GM10847 (cell line): Measurements from ENCODE around the gene KRTAP2-1.
"Not testable (repeated sequence)": the region's sequence is repeated elsewhere in the genome, so short reads cannot be mapped to it uniquely, and the experiment has no call there.

ENCODE experiments used
- POLR2A ChIP-seq: IDR thresholded peaks from 2 replicates; pipeline ENCODE4 v1.6.1; 2011; ENCODE audit not compliant: insufficient read length; ENCODE audit errors: extremely low read depth

KRTAP2-1 gene

GRCh38 chr17:41058741-41059140 is 11.6 kb upstream of the KRTAP2-1 start:
- no peak for TF ChIP-seq POLR2A

- no peak for TF ChIP-seq POLR2A
Observed at GRCh38 chr17:41057547-41057946, 10.4 kb upstream of the KRTAP2-1 start.

GRCh38 chr17:41055130-41055529 is 8.0 kb upstream of the KRTAP2-1 start, which contains the start of gene KRTAP2-2:
TSS of gene KRTAP2-2 (minus strand) at chr17:41055230. CDS start at chr17:41055211, 19 bp downstream.
- TF ChIP-seq POLR2A, result not testable (repeated sequence)

- TF ChIP-seq POLR2A, result no peak
Observed at GRCh38 chr17:41054025-41054424, 6.9 kb upstream of the KRTAP2-1 start.

- no peak for TF ChIP-seq POLR2A
Observed at GRCh38 chr17:41052566-41052965, 5.5 kb upstream of the KRTAP2-1 start.

- no peak for TF ChIP-seq POLR2A
Observed at GRCh38 chr17:41049110-41049509, 2.0 kb upstream of the KRTAP2-1 start.

GRCh38 chr17:41048441-41048840 is 1.3 kb upstream of the KRTAP2-1 start:
- no peak for TF ChIP-seq POLR2A

- TF ChIP-seq POLR2A, result no peak
Observed at GRCh38 chr17:41042953-41043352, 4.2 kb downstream of the KRTAP2-1 start.

- not testable (repeated sequence) for TF ChIP-seq POLR2A
Observed at GRCh38 chr17:41040783-41041571, 6.1 kb downstream of the KRTAP2-1 start, which contains the start of gene KRTAP1-1. TSS of gene KRTAP1-1 (minus strand) at chr17:41041450. CDS start at chr17:41041397, 53 bp downstream.

GRCh38 chr17:41037853-41038350 is 9.2 kb downstream of the KRTAP2-1 start:
- no peak for TF ChIP-seq POLR2A

GRCh38 chr17:41034346-41034935 is 12.7 kb downstream of the KRTAP2-1 start, which contains the start of gene KRTAP1-3:
TSS of gene KRTAP1-3 (minus strand) at chr17:41034874. CDS start at chr17:41034821, 53 bp downstream.
- TF ChIP-seq POLR2A, result not testable (repeated sequence)

- TF ChIP-seq POLR2A, result no peak
Observed at GRCh38 chr17:41029633-41030245, 17.4 kb downstream of the KRTAP2-1 start, which contains the start of gene KRTAP1-4. TSS of gene KRTAP1-4 (minus strand) at chr17:41030195. CDS start at chr17:41030078, 117 bp downstream.

GRCh38 chr17:41026715-41027471 is 20.2 kb downstream of the KRTAP2-1 start, which contains the start of gene KRTAP1-5:
TSS of gene KRTAP1-5 (minus strand) at chr17:41027208. CDS start at chr17:41027155, 53 bp downstream.
- no peak for TF ChIP-seq POLR2A

- TF ChIP-seq POLR2A, result no peak
Observed at GRCh38 chr17:41024697-41025096, 22.4 kb downstream of the KRTAP2-1 start.

GRCh38 chr17:41020336-41020735 is 26.8 kb downstream of the KRTAP2-1 start:
- TF ChIP-seq POLR2A, result no peak
